ENCODE results near the gene LEFTY2. TPM values are rescaled to one million over a fixed set of nuclear protein-coding genes. Genes with fewer than 3 reads are reported as not detected.

The LEFTY2 gene
- polyA plus RNA-seq, 1 experiment: not detected

- no peaks in the 10 kb centered on the region for H3K36me3 ChIP-seq (ENCODE audit: control insufficient read depth, insufficient read depth, low read length)
- no peak overlapping the region for H3K4me3 ChIP-seq (ENCODE audit: low read depth, low read length)
- ChIA-PET POLR2A (interaction anchor here (0.6 kb wide), 1 partner anchor 80 kb away, joined by 3 read pairs; the partner anchor contains the start of gene TMEM63A), CTCF (interaction anchor here (0.7 to 3.0 kb wide), 6 partner anchors 9 to 488 kb away, joined by 3 to 10 read pairs (median 6); partner anchors contain the start of gene SRP9)
- TF ChIP-seq CTCF (IDR thresholded peaks at IDR 0.05; ENCODE audit: insufficient read depth, low read depth, low read length): peak; percentile 64
- H3K27me3 ChIP-seq (ENCODE audit: control insufficient read depth, insufficient read depth, low read length): 0 out of 2 replicates have a peak, but pooled peaks cover 3% of the 10 kb centered on the region
- no peak for DNase-seq (ENCODE audit: low read depth)
Measured at GRCh38 chr1:225962440-225962975, 21.5 kb upstream of the LEFTY2 start.

- CTCF ChIA-PET: interaction anchor here (0.8 to 3.0 kb wide), 10 partner anchors 10 to 487 kb away, joined by 3 to 10 read pairs (median 5); no protein-coding TSS in a partner anchor
- Histone ChIP-seq H3K27me3 (ENCODE audit: control insufficient read depth, insufficient read depth, low read length) (0 out of 2 replicates have a peak, but pooled peaks cover 3% of the 10 kb centered on the region), H3K4me3 (ENCODE audit: low read depth, low read length) (no peak overlapping the region), H3K36me3 (ENCODE audit: control insufficient read depth, insufficient read depth, low read length) (no peaks in the 10 kb centered on the region)
- no peak for TF ChIP-seq CTCF (IDR thresholded peaks at IDR 0.05; ENCODE audit: insufficient read depth, low read depth, low read length)
- POLR2A ChIA-PET: interaction anchor here (0.6 kb wide), 1 partner anchor 79 kb away, joined by 3 read pairs; the partner anchor contains the start of gene TMEM63A
- no peak for DNase-seq (ENCODE audit: low read depth)
Measured at GRCh38 chr1:225961659-225962439, 20.8 kb upstream of the LEFTY2 start.

- CTCF ChIA-PET: interaction anchor here (1.1 kb wide), 1 partner anchor 30 kb away, joined by 3 read pairs; no protein-coding TSS in a partner anchor
Measured at GRCh38 chr1:225958041-225958440, 17.0 kb upstream of the LEFTY2 start.

GRCh38 chr1:225954753-225955152, 13.7 kb upstream of the LEFTY2 start:
- DNase-seq (ENCODE audit: low read depth): no peak
- no peaks in the 10 kb centered on the region for H3K36me3 ChIP-seq (ENCODE audit: control insufficient read depth, insufficient read depth, low read length)
- no peak overlapping the region for H3K4me3 ChIP-seq (ENCODE audit: low read depth, low read length)
- no peak for TF ChIP-seq CTCF (IDR thresholded peaks at IDR 0.05; ENCODE audit: insufficient read depth, low read depth, low read length)
- ChIA-PET CTCF (interaction anchor here (2.8 kb wide), 1 partner anchor 10 kb away, joined by 8 read pairs; no protein-coding TSS in a partner anchor), POLR2A (no interaction called here)
- H3K27me3 ChIP-seq (ENCODE audit: control insufficient read depth, insufficient read depth, low read length): peaks cover 4% of the 10 kb centered on the region; the same call in 1 of the 2 replicates

More at GRCh38 chr1:225958041-225958440, 17.0 kb upstream of the LEFTY2 start:
- DNase-seq (ENCODE audit: low read depth): no peak
- POLR2A ChIA-PET: no interaction called here
- Histone ChIP-seq H3K4me3 (ENCODE audit: low read depth, low read length) (no peak overlapping the region), H3K36me3 (ENCODE audit: control insufficient read depth, insufficient read depth, low read length) (no peaks in the 10 kb centered on the region), H3K27me3 (ENCODE audit: control insufficient read depth, insufficient read depth, low read length) (0 out of 2 replicates have a peak, but pooled peaks cover 3% of the 10 kb centered on the region)
- no peak for TF ChIP-seq CTCF (IDR thresholded peaks at IDR 0.05; ENCODE audit: insufficient read depth, low read depth, low read length)

GRCh38 chr1:225953315-225953714, 12.3 kb upstream of the LEFTY2 start:
- CTCF ChIA-PET: interaction anchor here (1.2 to 2.8 kb wide), 2 partner anchors 8 to 479 kb away, joined by 3 to 8 read pairs; no protein-coding TSS in a partner anchor
- no peak for TF ChIP-seq CTCF (IDR thresholded peaks at IDR 0.05; ENCODE audit: insufficient read depth, low read depth, low read length)
- no peak for DNase-seq (ENCODE audit: low read depth)
- Histone ChIP-seq H3K4me3 (ENCODE audit: low read depth, low read length) (no peak overlapping the region), H3K36me3 (ENCODE audit: control insufficient read depth, insufficient read depth, low read length) (no peaks in the 10 kb centered on the region), H3K27me3 (ENCODE audit: control insufficient read depth, insufficient read depth, low read length) (peaks cover 10% of the 10 kb centered on the region)
- POLR2A ChIA-PET: no interaction called here

Measured in BJ (cell line).